ENCODE results near the gene SOX10.
A peak's percentile ranks its signal among the peaks of the same experiment; 100 is the strongest.
"Not testable (repeated sequence)": the region's sequence is repeated elsewhere in the genome, so short reads cannot be mapped to it uniquely, and the experiment has no call there.

The SOX10 gene

DNA sequence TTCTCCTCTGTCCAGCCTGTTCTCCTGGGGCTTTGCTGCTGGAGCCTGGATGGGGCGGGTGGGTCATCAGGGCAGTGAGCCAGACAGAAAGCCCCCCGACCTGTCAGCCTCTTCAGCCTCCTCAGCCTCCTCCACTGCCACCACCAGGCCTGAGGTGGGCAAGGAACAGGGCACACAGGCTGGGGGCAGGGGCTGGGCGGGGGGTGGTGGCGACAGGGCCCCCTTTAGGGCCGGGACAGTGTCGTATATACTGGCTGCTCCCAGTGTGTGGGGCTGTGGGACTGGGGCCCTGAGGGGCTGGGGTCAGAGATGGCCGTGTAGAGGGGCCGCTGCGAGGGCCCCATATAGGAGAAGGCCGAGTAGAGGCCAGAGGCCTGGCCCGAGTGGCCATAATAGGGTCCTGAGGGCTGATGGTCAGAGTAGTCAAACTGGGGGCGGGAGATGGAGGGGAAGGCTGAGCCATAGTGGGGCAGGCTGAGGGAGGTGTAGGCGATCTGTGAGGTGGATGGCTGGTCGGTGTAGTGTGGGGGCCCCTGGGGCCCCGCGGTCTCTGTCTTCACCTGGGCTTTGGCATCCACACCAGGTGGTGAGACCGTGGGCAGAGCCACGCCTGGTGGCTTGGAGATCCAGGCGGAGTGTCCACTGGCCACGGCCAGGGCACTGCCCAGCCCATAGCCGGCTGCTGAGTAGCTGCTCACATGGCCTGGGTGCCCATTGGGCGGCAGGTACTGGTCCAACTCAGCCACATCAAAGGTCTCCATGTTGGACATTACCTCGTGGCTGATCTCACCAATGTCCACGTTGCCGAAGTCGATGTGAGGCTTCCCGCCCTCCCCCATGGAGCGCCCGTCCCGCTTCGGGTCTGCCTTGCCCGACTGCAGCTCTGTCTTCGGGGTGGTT, 10.8 kb downstream of the SOX10 start:
- no peak for TF ChIP-seq JUND (IDR thresholded peaks at IDR 0.05; ENCODE audit: low read depth)
- in situ Hi-C loops (cut with HindIII; ENCODE audit: low pct_unique_long_range_greater_than_20kb, low sequenced_read_pairs) = no loop called here
- DNase-seq (ENCODE audit: low read depth in 1 of 2, low spot score in 1 of 2) = no peak

DNA sequence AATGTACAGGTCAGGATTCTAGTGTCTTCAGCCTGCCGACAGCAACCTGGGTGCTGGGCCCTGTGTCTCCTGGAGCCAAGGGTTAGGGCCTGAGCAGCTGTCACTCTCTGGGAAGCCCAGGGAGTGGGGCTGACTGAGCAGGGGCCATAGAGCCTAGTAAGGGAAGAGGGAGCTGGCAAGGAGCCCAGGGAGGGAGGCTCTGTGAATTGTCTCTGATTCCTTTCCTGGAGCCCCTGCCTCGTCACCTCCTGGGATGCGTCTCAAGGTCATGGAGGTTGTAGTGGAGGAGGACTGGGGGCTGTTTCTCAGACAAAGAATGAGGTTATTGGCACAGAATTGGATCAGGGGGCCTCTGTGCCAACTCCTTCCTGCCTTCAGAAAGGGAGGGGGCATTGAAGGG, 11.8 kb downstream of the SOX10 start:
- no peak for TF ChIP-seq JUND (IDR thresholded peaks at IDR 0.05; ENCODE audit: low read depth)
- no peak for DNase-seq (ENCODE audit: low read depth in 1 of 2, low spot score in 1 of 2)
- in situ Hi-C loops (cut with HindIII; ENCODE audit: low pct_unique_long_range_greater_than_20kb, low sequenced_read_pairs) = no loop called here

DNA sequence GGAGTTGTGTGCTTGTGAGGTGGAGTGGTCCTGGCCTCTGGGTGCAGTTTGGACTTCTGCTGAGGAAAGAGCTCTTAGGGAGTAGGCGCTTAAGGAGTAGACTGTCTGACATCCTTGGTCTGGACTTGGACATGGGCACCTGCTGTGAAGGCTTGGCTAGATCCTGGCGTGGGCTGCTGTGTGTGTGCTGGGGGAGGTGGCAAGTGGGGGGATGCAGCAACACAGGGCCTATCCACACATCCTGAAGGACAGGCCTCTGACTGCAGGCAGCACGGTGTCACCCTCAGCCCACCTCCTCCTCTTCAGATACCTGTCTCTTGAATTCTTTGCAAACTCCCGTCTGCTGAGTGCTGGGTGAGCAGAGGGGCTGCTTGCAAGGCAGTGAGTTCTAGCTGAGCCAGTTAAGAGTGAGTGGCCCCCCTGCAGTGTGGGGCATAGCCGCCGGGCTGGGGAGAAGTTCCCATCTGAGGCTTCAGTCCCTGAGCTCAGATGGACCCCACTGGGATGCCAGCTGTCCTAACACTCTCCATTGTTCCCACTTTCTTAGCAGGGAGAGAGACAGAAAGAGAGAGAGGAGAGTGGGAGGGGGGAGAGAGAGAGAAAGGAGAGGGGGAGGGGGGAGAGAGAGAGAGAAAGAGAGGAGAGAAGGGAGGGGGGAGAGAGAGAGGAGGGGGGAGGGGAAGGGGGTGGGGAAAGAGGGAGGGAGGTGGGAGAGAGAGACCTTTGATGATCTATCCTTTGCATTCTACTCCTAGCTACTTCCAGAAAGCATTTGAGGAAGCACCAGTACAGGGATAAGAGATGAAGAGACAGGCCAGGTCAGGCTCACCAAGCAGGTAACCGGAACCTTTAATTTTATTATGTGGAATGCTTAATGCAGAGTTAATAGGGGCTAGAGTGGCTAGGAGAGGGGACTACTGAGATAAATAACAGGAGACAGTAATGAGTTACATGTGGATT, 12.6 kb downstream of the SOX10 start:
- in situ Hi-C loops (cut with HindIII; ENCODE audit: low pct_unique_long_range_greater_than_20kb, low sequenced_read_pairs) = no loop called here
- no peak for TF ChIP-seq JUND (IDR thresholded peaks at IDR 0.05; ENCODE audit: low read depth)
- no peak for DNase-seq (ENCODE audit: low read depth in 1 of 2, low spot score in 1 of 2)

DNA sequence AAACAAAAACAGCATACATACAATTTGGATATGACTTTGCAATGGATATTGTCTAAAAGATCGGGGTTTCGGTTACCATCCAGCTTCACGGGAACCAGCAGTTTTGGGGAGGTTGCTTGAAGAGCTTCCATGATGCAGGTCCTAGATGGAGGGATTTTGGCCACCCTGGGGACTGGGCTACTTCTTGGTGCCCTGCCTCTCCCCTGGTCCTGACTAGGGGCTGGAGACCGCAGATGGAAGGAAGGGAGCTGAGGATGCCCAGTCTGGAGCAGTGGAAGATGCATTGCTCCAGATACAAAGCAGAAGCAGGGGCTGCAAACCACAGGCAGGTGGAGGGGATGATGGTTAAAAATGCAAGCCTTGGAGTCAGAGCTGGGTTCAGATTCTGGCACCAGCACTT, 13.5 kb downstream of the SOX10 start:
- TF ChIP-seq JUND (IDR thresholded peaks at IDR 0.05; ENCODE audit: low read depth) = no peak
- in situ Hi-C loops (cut with HindIII; ENCODE audit: low pct_unique_long_range_greater_than_20kb, low sequenced_read_pairs) = no loop called here
- no peak for DNase-seq (ENCODE audit: low read depth in 1 of 2, low spot score in 1 of 2)

DNA sequence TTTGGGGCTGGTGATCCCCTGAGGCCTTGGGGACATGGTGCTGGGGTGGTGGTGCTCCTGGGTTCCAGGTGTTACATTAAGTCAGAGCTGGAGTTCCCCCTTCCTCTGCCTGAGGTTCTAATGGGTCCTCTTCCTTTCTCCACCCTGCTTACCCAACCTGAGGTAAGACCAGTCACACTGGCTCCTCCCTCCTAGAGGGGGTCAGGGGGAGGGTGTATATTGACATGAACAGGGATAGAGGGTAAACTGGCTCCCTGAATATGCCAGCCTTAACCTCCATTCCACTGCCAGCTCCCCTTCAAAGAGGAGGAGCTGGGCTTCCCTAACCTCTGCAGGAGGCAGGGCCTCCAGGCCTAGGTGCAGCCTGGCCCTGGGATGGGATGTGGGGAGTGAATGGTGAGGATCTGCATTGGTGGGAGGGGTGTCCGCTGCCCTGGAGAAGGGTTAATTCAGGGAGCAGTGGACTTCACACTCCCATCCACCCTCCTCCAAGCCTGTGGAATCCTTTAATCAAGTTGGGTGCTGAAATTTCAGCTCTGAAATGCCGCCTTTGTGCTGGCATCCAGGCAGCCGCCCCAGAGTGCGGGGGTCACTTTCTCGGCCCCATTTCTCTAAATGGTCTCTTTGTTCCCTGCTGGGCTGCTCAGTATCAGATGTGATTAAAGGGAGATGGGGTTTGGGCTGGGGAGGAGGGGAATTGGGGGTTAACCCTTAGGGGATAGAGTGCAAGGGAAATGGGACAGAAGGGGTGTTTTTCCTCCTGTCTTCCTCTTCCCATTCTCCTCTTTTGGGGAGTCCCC, 15.7 kb downstream of the SOX10 start:
- in situ Hi-C loops (cut with HindIII; ENCODE audit: low pct_unique_long_range_greater_than_20kb, low sequenced_read_pairs) = no loop called here
- no peak for DNase-seq (ENCODE audit: low read depth in 1 of 2, low spot score in 1 of 2)
- no peak for TF ChIP-seq JUND (IDR thresholded peaks at IDR 0.05; ENCODE audit: low read depth)

DNA sequence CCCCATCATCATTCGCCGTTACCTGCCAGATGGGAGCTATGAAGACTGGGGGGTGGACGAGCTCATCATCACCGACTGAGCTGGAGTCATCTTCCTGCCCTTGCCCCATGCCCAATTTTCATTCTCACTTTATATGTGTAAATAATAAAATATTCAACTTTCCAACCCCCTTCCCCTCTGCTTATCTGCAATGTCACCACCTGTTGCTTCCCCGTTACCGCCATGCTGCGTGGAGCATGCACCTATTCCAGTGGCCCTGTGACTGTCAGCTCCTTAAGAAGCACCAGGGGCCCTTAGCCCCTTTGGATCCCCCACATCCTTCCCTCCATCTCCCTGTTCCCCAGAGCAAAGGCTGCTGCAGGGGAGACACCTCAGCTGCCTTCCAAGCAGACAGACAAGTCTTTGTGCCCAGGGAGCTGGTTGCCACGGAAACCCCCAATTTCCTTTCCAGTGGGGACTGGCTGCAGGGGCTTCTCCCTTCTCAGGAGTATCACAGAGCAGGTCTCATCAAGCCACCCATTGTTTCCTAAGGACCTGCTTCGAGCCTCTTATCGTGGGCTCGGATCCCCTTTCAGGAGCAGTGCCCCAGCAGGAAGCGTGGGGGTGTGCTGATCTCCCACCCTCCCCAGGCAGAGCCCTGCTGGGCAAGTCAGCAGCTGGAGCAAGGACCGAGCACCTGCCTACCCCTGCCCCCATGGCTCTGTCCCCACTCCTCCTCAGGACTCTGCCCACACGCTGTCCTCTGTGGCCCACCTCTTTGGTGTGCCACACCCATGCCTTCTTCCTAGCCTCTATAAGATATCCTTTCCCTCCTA, 16.5 kb downstream of the SOX10 start:
- DNase-seq (ENCODE audit: low read depth in 1 of 2, low spot score in 1 of 2) = no peak
- in situ Hi-C loops (cut with HindIII; ENCODE audit: low pct_unique_long_range_greater_than_20kb, low sequenced_read_pairs) = no loop called here
- no peak for TF ChIP-seq JUND (IDR thresholded peaks at IDR 0.05; ENCODE audit: low read depth)

DNA sequence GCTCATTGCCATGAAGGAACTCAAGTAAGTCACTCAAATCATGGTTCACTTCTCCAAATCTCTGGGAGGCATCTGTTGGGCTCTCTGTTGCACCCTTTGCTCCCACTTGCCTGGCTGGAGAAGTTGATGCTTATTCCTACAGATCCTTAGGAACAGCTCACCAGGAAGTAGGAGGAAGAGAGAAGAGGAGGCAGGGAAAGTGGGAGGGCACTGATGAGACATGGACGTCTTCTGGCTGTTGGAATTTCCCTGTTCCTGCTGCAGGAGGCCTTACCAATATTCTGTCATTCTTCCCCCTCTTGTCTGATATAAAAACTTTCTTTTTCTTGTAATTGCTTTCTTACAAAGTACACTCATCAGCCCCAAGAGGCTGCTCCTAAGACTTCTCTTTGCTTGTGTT, 17.2 kb downstream of the SOX10 start:
- no peak for TF ChIP-seq JUND (IDR thresholded peaks at IDR 0.05; ENCODE audit: low read depth)
- DNase-seq (ENCODE audit: low read depth in 1 of 2, low spot score in 1 of 2) = no peak
- in situ Hi-C loops (cut with HindIII; ENCODE audit: low pct_unique_long_range_greater_than_20kb, low sequenced_read_pairs) = no loop called here

DNA sequence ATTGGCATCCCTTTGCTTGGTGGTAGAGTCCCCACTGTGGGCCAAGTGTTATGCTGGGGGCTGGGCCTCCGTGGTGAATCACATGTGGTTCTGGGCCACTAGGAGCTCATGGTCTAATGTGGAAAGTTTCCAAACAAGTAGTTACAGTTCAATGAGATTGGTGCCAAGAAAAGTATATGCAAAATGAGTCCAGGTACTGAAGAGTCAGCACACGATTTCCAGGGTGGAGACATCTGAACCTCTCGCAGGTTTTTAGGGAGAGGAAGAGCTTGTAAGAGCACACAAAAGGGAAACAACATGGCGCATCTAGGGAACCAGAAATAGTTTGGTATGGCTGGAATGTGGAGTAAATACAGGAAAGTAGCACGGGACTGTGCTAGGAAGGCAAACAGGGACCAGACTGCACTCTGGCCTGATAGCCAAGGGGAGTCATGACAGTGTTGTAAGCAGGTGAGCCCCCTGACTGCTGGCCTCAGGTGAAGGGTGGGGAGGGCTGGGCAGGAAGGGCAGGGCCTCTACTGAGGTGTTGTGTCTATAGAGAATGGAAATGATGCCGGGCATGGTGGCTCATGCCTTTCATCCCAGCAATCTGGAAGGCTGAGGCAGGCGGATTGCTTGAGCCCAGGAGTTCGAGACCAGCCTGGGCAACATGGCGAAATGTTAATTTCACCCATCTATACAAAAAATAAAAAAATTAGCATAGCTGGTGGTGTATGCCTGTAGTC, 18.3 kb downstream of the SOX10 start:
- no peak for TF ChIP-seq JUND (IDR thresholded peaks at IDR 0.05; ENCODE audit: low read depth)
- peak in 1 of 2 experiments; percentile 36 for DNase-seq (ENCODE audit: low read depth in 1 of 2, low spot score in 1 of 2)
- in situ Hi-C loops (cut with HindIII; ENCODE audit: low pct_unique_long_range_greater_than_20kb, low sequenced_read_pairs) = no loop called here

DNA sequence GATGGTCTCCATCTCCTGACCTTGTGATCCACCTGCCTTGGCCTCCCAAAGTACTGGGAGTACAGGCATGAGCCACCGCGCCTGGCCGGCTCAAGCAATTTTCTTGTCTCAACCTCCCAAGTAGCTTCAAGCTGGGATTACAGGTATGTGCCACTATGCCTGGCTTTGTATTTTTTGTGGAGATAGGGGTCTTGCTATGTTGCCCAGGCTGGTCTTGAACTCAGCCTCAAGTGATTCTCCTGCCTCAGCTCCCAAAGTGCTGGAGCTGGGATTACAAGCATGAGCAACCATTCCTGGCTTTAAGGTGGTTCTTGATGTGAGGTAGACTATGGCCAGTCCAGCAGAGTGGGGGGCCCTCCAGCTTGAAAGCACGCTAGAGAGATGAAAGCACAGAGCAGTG, 23.3 kb downstream of the SOX10 start:
- TF ChIP-seq JUND (IDR thresholded peaks at IDR 0.05; ENCODE audit: low read depth) = no peak
- DNase-seq (ENCODE audit: low read depth in 1 of 2, low spot score in 1 of 2) = no peak
- in situ Hi-C loops (cut with HindIII; ENCODE audit: low pct_unique_long_range_greater_than_20kb, low sequenced_read_pairs) = no loop called here

DNA sequence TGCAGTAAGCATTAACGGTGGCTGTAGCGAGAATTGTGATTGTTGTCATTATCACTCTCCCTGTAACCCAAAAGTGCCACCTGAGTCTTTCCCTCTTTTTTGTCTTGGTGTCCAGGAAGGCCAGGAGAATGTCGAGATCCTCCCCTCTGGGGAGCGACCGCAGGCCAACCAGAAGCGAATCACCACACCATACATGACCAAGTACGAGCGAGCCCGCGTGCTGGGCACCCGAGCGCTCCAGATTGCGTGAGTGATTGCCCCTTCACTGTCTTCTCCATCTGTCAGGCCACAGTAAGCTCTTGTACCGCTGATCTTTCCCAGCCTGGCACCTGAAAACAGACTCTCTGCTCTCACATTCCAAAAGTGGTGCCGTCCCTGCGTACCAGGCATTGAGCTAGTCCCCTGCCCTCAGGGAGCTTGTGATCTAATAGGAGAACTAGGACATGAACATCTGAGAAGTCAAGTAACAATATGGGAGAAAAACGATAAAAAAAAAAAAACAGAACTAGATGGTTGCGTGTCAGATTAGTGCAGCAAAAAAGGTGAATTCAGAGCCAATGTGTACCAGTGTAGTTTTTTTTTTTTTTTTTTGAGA, 25.0 kb downstream of the SOX10 start:
- in situ Hi-C loops (cut with HindIII; ENCODE audit: low pct_unique_long_range_greater_than_20kb, low sequenced_read_pairs) = no loop called here
- DNase-seq (ENCODE audit: low read depth in 1 of 2, low spot score in 1 of 2) = no peak
- no peak for TF ChIP-seq JUND (IDR thresholded peaks at IDR 0.05; ENCODE audit: low read depth)

DNA sequence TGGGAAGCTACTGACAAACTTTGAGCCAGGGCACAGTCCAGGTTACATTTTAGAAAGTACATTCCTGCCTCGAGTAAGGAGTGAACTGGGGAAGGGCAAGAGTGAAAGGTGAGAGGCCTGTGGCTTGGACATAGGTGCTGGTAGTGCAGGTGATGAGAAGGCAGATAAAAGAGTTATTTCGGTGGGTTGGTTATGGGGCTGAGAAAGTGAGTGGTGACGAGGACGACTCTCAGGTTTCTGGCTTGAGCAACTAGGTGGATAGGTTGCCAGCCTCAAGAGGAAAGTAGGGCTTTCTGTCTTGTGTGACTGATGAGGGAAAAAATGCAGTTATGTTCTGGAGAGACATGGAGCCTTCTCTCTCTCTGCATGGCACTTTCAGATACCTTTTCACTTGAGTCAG, 27.1 kb downstream of the SOX10 start:
- TF ChIP-seq JUND (IDR thresholded peaks at IDR 0.05; ENCODE audit: low read depth) = no peak
- in situ Hi-C loops (cut with HindIII; ENCODE audit: low pct_unique_long_range_greater_than_20kb, low sequenced_read_pairs) = no loop called here
- DNase-seq (ENCODE audit: low read depth in 1 of 2, low spot score in 1 of 2) = no peak

DNA sequence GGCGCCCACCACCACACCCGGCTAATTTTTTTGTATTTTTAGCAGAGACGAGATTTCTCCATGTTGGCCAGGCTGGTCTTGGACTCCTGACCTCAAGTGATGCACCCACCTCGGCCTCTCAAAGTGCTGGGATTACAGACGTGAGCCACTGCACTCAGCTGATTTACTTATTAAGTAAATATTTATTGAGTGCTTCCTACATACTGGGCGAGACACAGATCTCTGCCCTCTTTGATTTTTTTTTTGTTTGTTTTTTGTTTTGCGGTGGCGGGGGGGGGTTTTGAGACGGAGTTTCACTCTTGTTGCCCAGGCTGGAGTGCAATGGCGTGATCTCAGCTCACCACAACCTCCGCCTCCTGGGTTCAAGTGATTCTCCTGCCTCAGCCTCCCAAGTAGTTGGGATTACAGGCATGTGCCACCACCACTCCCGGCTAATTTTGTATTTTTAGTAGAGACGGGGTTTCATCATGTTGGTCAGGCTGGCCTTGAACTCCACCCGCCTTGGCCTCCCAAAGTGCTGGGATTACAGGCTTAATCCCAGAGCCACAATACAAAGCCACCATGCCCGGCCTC, 28.4 kb downstream of the SOX10 start:
- DNase-seq (ENCODE audit: low read depth in 1 of 2, low spot score in 1 of 2); in situ Hi-C loops (cut with HindIII; ENCODE audit: low pct_unique_long_range_greater_than_20kb, low sequenced_read_pairs): not testable (repeated sequence)
